IMR-90 (cell line): ENCODE results near the gene ACSBG1. TPM values are rescaled to one million over a fixed set of nuclear protein-coding genes. Genes with fewer than 3 reads are reported as not detected.

Experiments used
- ATAC-seq: fragments of 200-7000 bp; cut with Tn5 transposase; 2 replicates; pipeline ENCODE4 v1.9.1; 2020; ENCODE audit warnings: low read depth, mild to moderate bottlenecking, moderate library complexity
- BruUV-seq: library from RNA; stranded (reverse); fragments of 400-500 nt; replicated peaks from 2 replicates; lab custom pipeline; 2021; lab: Mats Ljungman, UMichigan
- CTCF ChIA-PET: fragments of 300-600 bp; formaldehyde crosslinking; extraction: SDS; loops from one replicate; lab custom pipeline; 2021; ENCODE audit warnings: antibody characterized with exemption; lab: Yijun Ruan, JAX
- POLR2A ChIA-PET: fragments of 300-600 bp; sonication (Branson Sonifier 250); formaldehyde crosslinking; loops from one replicate; lab custom pipeline; 2022; ENCODE audit warnings: antibody characterized with exemption; ENCODE audit not compliant: unreplicated experiment; lab: Charles Lee
- DNase-seq: peaks from one replicate; pipeline ENCODE4 v3.0.0; 2013
- H2AFZ ChIP-seq: replicated peaks from 2 replicates; pipeline ENCODE3; 2013; ENCODE audit warnings: low read length, mild to moderate bottlenecking; ENCODE audit not compliant: poor library complexity
- H2AK5ac ChIP-seq: 2 replicates; pipeline ENCODE4 v1.6.1; 2013; ENCODE audit warnings: low read depth, low read length, inconsistent platforms
- H2AK9ac ChIP-seq: replicated peaks from 2 replicates; pipeline ENCODE3; 2013; ENCODE audit warnings: mild to moderate bottlenecking, low read depth, low read length, moderate library complexity; ENCODE audit not compliant: poor library complexity
- H2BK120ac ChIP-seq: 2 replicates; pipeline ENCODE4 v1.6.1; 2013; ENCODE audit warnings: low read depth, low read length, inconsistent platforms
- H2BK15ac ChIP-seq: 3 replicates; pipeline ENCODE4 v1.6.1; 2013; ENCODE audit warnings: low read depth, low read length, inconsistent platforms
- H2BK20ac ChIP-seq: 2 replicates; pipeline ENCODE4 v1.6.1; 2013; ENCODE audit warnings: low read depth, mild to moderate bottlenecking, inconsistent platforms, low read length, moderate library complexity
- H2BK5ac ChIP-seq: 2 replicates; pipeline ENCODE4 v1.6.1; 2013; ENCODE audit warnings: mild to moderate bottlenecking, low read depth, low read length, inconsistent platforms; ENCODE audit not compliant: poor library complexity, severe bottlenecking
- H3K14ac ChIP-seq: replicated peaks from 2 replicates; pipeline ENCODE4 v1.6.1; 2013; ENCODE audit warnings: low read depth, low read length, inconsistent platforms
- H3K18ac ChIP-seq: 2 replicates; pipeline ENCODE4 v1.6.1; 2013; ENCODE audit warnings: low read depth, low read length, control low read depth
- H3K23ac ChIP-seq: 2 replicates; pipeline ENCODE4 v1.6.1; 2013; ENCODE audit warnings: low read depth, low read length, inconsistent platforms
- H3K27ac ChIP-seq: 2 replicates; pipeline ENCODE4 v1.5.1; 2013; ENCODE audit warnings: mild to moderate bottlenecking, control low read depth, low read length; ENCODE audit not compliant: insufficient read depth
- H3K27me3 ChIP-seq: 2 replicates; pipeline ENCODE4 v1.6.1; 2013; ENCODE audit warnings: low read length; ENCODE audit not compliant: control insufficient read depth, insufficient read depth
- H3K36me3 ChIP-seq: 2 replicates; pipeline ENCODE4 v1.6.1; 2013; ENCODE audit warnings: low read length, mixed read lengths; ENCODE audit not compliant: control insufficient read depth, insufficient read depth
- H3K4ac ChIP-seq: 2 replicates; pipeline ENCODE4 v1.6.1; 2013; ENCODE audit warnings: low read depth, low read length, inconsistent platforms
- H3K4me1 ChIP-seq: 2 replicates; pipeline ENCODE4 v1.6.1; 2013; ENCODE audit warnings: low read length, mixed read lengths; ENCODE audit not compliant: control insufficient read depth, insufficient read depth
- H3K4me2 ChIP-seq: 2 replicates; pipeline ENCODE4 v1.6.1; 2013; ENCODE audit warnings: low read depth, mild to moderate bottlenecking, control low read depth, low read length, moderate library complexity
- H3K4me3 ChIP-seq: 2 replicates; pipeline ENCODE4 v1.5.1; 2013; ENCODE audit warnings: low read depth, mild to moderate bottlenecking, control low read depth, low read length, moderate library complexity; ENCODE audit not compliant: insufficient read depth
- H3K56ac ChIP-seq: 2 replicates; pipeline ENCODE4 v1.6.1; 2013; ENCODE audit warnings: low read length, inconsistent platforms; ENCODE audit not compliant: insufficient read depth; ENCODE audit errors: extremely low read depth
- H3K79me1 ChIP-seq, 2 experiments: 2 replicates each; pipeline ENCODE4 v1.6.1; 2013; ENCODE audit warnings: low read length in 2 of 2, inconsistent platforms in 1 of 2, low read depth in 1 of 2
- H3K9ac ChIP-seq: 2 replicates; pipeline ENCODE4 v1.6.1; 2013; ENCODE audit warnings: low read depth, low read length, control low read depth
- H3K9me1 ChIP-seq: 2 replicates; pipeline ENCODE4 v1.6.1; 2013; ENCODE audit warnings: low read length, inconsistent platforms; ENCODE audit not compliant: insufficient read depth
- H3K9me3 ChIP-seq: 2 replicates; pipeline ENCODE4 v1.6.1; 2013; ENCODE audit warnings: low read length; ENCODE audit not compliant: control insufficient read depth, insufficient read depth
- H4K20me1 ChIP-seq: 2 replicates; pipeline ENCODE4 v1.6.1; 2013; ENCODE audit warnings: low read length, inconsistent platforms; ENCODE audit not compliant: insufficient read depth
- H4K5ac ChIP-seq: 2 replicates; pipeline ENCODE4 v1.6.1; 2013; ENCODE audit warnings: mild to moderate bottlenecking, low read depth, low read length, control low read depth
- H4K8ac ChIP-seq, 2 experiments: 2 replicates each; pipeline ENCODE4 v1.6.1; 2013; ENCODE audit warnings: low read depth in 2 of 2, low read length in 2 of 2, control low read depth in 1 of 2, inconsistent platforms in 1 of 2
- H4K91ac ChIP-seq: 2 replicates; pipeline ENCODE4 v1.6.1; 2013; ENCODE audit warnings: low read depth, low read length, inconsistent platforms; ENCODE audit not compliant: insufficient read depth
- BHLHE40 ChIP-seq: fragments of 150-350 bp; IDR thresholded peaks from 2 replicates; pipeline ENCODE4 v1.6.1; 2016; ENCODE audit warnings: mild to moderate bottlenecking, low read depth, low read length
- CEBPB ChIP-seq: IDR thresholded peaks from 2 replicates; pipeline ENCODE4 v1.6.1; 2012; ENCODE audit warnings: low read depth, low read length, improper control_type of control experiment
- CHD1 ChIP-seq: IDR thresholded peaks from 2 replicates; pipeline ENCODE4 v1.6.1; 2012; ENCODE audit warnings: low read depth, low read length, improper control_type of control experiment
- CTCF ChIP-seq: conservative IDR thresholded peaks from 2 replicates; pipeline ENCODE4 v1.5.1; 2012; ENCODE audit warnings: mild to moderate bottlenecking, low read depth, low read length, improper control_type of control experiment
- ELK1 ChIP-seq: fragments of 150-350 bp; IDR thresholded peaks from 2 replicates; pipeline ENCODE4 v1.6.1; 2016; ENCODE audit warnings: low read depth, mild to moderate bottlenecking, low read length, moderate library complexity, borderline replicate concordance
- FOS ChIP-seq: fragments of 150-350 bp; IDR thresholded peaks from 2 replicates; pipeline ENCODE4 v1.6.1; 2016; ENCODE audit warnings: low read depth, low read length
- MAFK ChIP-seq: IDR thresholded peaks from 2 replicates; pipeline ENCODE4 v1.6.1; 2012; ENCODE audit warnings: low read depth, low read length, improper control_type of control experiment
- MAZ ChIP-seq: IDR thresholded peaks from 2 replicates; pipeline ENCODE4 v1.6.1; 2012; ENCODE audit warnings: low read depth, mild to moderate bottlenecking, low read length, improper control_type of control experiment, moderate library complexity, borderline replicate concordance
- MXI1 ChIP-seq: IDR thresholded peaks from 2 replicates; pipeline ENCODE4 v1.6.1; 2012; ENCODE audit warnings: low read depth, mild to moderate bottlenecking, low read length, moderate library complexity, borderline replicate concordance
- NFE2L2 ChIP-seq: fragments of 150-350 bp; IDR thresholded peaks from 2 replicates; pipeline ENCODE4 v1.6.1; 2016; ENCODE audit warnings: low read depth, mild to moderate bottlenecking, low read length
- POLR2A ChIP-seq: IDR thresholded peaks from 2 replicates; pipeline ENCODE4 v1.6.1; 2012; ENCODE audit warnings: mild to moderate bottlenecking, low read depth, low read length
- RAD21 ChIP-seq: IDR thresholded peaks from 2 replicates; pipeline ENCODE4 v1.6.1; 2012; ENCODE audit warnings: low read length, improper control_type of control experiment
- RCOR1 ChIP-seq: IDR thresholded peaks from 2 replicates; pipeline ENCODE4 v1.6.1; 2012; ENCODE audit warnings: mild to moderate bottlenecking, low read length, improper control_type of control experiment; ENCODE audit not compliant: insufficient replicate concordance
- RFX5 ChIP-seq: IDR thresholded peaks from 2 replicates; pipeline ENCODE4 v1.8.0; 2012; ENCODE audit warnings: low read depth, mild to moderate bottlenecking, low read length, moderate library complexity
- SMC3 ChIP-seq: fragments of 150-350 bp; IDR thresholded peaks from 2 replicates; pipeline ENCODE4 v1.6.1; 2016; ENCODE audit warnings: low read depth, mild to moderate bottlenecking, antibody characterized with exemption, low read length, moderate library complexity
- USF2 ChIP-seq: fragments of 150-350 bp; IDR thresholded peaks from 2 replicates; pipeline ENCODE4 v1.6.1; 2017; ENCODE audit warnings: mild to moderate bottlenecking, antibody characterized with exemption, low read length, low read depth
- WGBS, 2 experiments: methylation state at CpG; one replicate each; pipeline versions ENCODE4 v1.1.5 to v1.1.7; 2013; ENCODE audit warnings: missing lambda C conversion rate in 2 of 2; ENCODE audit not compliant: insufficient read length in 1 of 2; ENCODE audit errors: extremely low coverage in 2 of 2; 5-methylcytosine and 5-hydroxymethylcytosine counted together
- dilution Hi-C: fragments of 300-500 bp; cut with HindIII; formaldehyde crosslinking; loops from one replicate; pipeline ENCODE4 v1.14.3; 2018; ENCODE audit warnings: low sequenced_read_pairs; ENCODE audit not compliant: unreplicated experiment
- in situ Hi-C: fragments of 300-500 bp; cut with MboI; formaldehyde crosslinking; loops from 3 replicates; pipeline ENCODE4 v1.14.3; 2019; ENCODE audit warnings: low sequenced_read_pairs, inconsistent platforms, mixed read lengths
- intact Hi-C: fragments of 100-400 bp; cut with micrococcal nuclease; formaldehyde crosslinking; loops from 2 replicates; pipeline ENCODE4 v1.10.0; 2022
- polyA plus RNA-seq, 3 experiments: library from polyadenylated mRNA; depleted of rRNA; stranded (reverse); fragments of >200 nt; gene quantifications; 2 replicates each; pipeline ENCODE4 v1.2.3, GENCODE V29; 2012; ENCODE audit warnings: low replicate concordance in 1 of 3
- total RNA-seq: library from RNA; depleted of rRNA; stranded (reverse); fragments of >200 nt; gene quantifications from 2 replicates; pipeline ENCODE4 v1.2.3, GENCODE V29; 2012

ACSBG1 gene
- total and polyA plus RNA-seq, 2 of the 4 experiments (the other 2 are of a cell fraction): 0.02 TPM; not detected in 1

- ATAC-seq (no peak), DNase-seq (no peak)
- peak overlapping the region; percentile 71 for H2AFZ ChIP-seq
- TF ChIP-seq POLR2A (no peak), ELK1 (no peak), FOS (no peak), RAD21 (no peak), NFE2L2 (no peak), USF2 (no peak), RFX5 (no peak), CEBPB (no peak), MAZ (no peak), MXI1 (no peak), CTCF (no peak), BHLHE40 (no peak), CHD1 (no peak), MAFK (no peak), SMC3 (no peak), RCOR1 (no peak)
- H3K9ac ChIP-seq: no peak overlapping the region
- no peak overlapping the region for H3K4me3 ChIP-seq
- 0 out of 2 replicates have a peak, but pooled peaks cover 3% of the 10 kb centered on the region for H3K9me1 ChIP-seq
- no TSS peak for BruUV-seq
- no peak overlapping the region for H3K4ac ChIP-seq
- dilution Hi-C loops (no loop called here), in situ Hi-C loops (no loop called here), intact Hi-C loops (no loop called here)
- no peak overlapping the region for H2BK15ac ChIP-seq
- no peak overlapping the region for H3K56ac ChIP-seq
- H3K27me3 ChIP-seq: peaks cover 12% of the 10 kb centered on the region; the same call in 1 of the 2 replicates
- H4K5ac ChIP-seq: no peak overlapping the region
- H3K14ac ChIP-seq: no peak overlapping the region
- ChIA-PET CTCF (no interaction called here), POLR2A (no interaction called here)
- no peak overlapping the region for H4K8ac ChIP-seq
- no peak overlapping the region for H3K27ac ChIP-seq
- H3K36me3 ChIP-seq: no peaks in the 10 kb centered on the region
- H2BK20ac ChIP-seq: no peak overlapping the region
- no peaks in the 10 kb centered on the region for H3K79me1 ChIP-seq
- H2BK120ac ChIP-seq: no peak overlapping the region
- no peak overlapping the region for H3K23ac ChIP-seq
- H3K18ac ChIP-seq: no peak overlapping the region
- H2AK5ac ChIP-seq: no peak overlapping the region
- no peak overlapping the region; the same call in 1 of the 2 replicates for H3K4me2 ChIP-seq
- 20% methylated on average over 1 of the region's 12 CpGs; no CpG with 5 or more reads in 1 of the 2 experiments for WGBS, 2 experiments
- H4K91ac ChIP-seq: no peak overlapping the region; the same call in 1 of the 2 replicates
- H4K20me1 ChIP-seq: no peaks in the 10 kb centered on the region
- H3K4me1 ChIP-seq: peaks cover 10% of the 10 kb centered on the region
- no peak overlapping the region for H2AK9ac ChIP-seq
- H2BK5ac ChIP-seq: no peak overlapping the region
- H3K9me3 ChIP-seq: no peaks in the 10 kb centered on the region
These were observed 30.7 kb upstream of the ACSBG1 start for GRCh38 chr15:78265137-78265460.
